HFF-Myc (cell line): ENCODE results near the gene SMARCA4.

ENCODE experiments used
- DNase-seq: peaks from one replicate; pipeline ENCODE4 v3.0.0-alpha.2; 2011; ENCODE audit warnings: low read depth; ENCODE audit errors: extremely low read depth
- H3K4me3 ChIP-seq: replicated peaks from 2 replicates; pipeline ENCODE4 v1.5.1; 2011; ENCODE audit warnings: low read depth, mild to moderate bottlenecking, control low read depth, low read length
- TF ChIP-seq, protein P1 (sequence below): IDR thresholded peaks from 2 replicates; pipeline ENCODE4 v1.5.1; 2012; ENCODE audit warnings: mild to moderate bottlenecking, low read depth, low read length, control low read depth; ENCODE audit errors: missing control alignments

Gene SMARCA4

DNA sequence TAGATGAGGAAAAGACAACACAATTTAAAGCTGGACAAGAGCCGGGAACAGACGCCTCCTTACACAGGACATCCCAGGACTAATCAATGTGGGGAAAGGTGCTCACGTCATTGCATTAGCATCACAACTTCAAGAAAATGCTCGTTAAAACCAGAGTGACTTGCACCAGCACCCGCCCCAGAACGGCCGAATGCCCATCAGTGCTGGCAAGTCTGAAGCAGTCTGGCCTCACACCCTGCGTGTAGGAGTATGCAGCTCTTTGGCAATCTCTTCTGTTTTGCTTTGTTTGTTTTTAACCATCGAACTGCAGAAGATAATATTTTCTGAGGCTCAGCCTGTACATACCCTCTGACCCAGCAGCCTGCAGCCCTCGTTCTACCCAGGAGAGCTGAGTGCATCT is 83.6 kb downstream of the SMARCA4 start:
- no peak for DNase-seq
- no peak overlapping the region for H3K4me3 ChIP-seq
- TF ChIP-seq, protein P1, sequence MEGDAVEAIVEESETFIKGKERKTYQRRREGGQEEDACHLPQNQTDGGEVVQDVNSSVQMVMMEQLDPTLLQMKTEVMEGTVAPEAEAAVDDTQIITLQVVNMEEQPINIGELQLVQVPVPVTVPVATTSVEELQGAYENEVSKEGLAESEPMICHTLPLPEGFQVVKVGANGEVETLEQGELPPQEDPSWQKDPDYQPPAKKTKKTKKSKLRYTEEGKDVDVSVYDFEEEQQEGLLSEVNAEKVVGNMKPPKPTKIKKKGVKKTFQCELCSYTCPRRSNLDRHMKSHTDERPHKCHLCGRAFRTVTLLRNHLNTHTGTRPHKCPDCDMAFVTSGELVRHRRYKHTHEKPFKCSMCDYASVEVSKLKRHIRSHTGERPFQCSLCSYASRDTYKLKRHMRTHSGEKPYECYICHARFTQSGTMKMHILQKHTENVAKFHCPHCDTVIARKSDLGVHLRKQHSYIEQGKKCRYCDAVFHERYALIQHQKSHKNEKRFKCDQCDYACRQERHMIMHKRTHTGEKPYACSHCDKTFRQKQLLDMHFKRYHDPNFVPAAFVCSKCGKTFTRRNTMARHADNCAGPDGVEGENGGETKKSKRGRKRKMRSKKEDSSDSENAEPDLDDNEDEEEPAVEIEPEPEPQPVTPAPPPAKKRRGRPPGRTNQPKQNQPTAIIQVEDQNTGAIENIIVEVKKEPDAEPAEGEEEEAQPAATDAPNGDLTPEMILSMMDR, result no peak

DNA sequence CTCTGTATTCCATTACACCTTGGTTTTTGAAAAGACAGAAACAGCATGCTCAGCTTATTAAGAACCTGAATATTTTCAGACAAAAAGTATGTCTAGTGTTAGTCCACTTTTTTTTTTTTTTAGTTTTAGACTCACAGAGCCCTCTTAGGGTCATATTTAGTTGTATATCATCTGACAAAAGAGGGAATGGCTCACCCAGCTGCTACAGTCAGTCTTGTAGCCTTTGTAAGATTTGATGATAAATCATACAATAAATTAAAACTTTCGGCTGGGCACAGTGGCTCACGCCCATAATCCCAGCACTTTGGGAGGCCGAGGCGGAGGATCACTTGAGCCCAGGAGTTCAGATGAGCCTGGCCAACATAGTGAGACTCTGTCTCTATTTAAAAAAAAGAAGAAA is 84.7 kb downstream of the SMARCA4 start:
- no peak overlapping the region for H3K4me3 ChIP-seq
- DNase-seq, result no peak
- TF ChIP-seq, protein P1, result no peak

GRCh38 chr19:11046605-11047354 is 86.0 kb downstream of the SMARCA4 start:
- DNase-seq, result no peak
- TF ChIP-seq, protein P1, result no peak
- H3K4me3 ChIP-seq, result no peak overlapping the region

DNA sequence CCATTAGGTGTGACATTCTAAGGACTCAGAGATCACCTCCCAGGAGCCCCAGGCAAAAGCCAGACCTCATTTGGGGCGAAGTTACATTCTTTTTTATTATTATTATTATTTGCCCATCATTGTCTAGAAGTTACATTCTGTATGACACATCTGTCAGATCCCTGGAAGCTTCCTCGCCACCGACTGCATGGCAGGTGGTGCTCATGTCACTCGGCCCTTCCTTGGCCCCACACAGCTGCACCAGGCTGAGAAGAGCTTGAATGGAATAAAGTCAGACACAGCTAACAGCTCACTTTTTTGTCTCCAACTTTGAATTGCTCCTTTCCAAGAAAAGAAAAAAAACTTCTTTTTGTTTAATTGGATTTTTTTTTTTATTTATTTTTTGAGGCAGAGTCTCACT is 87.0 kb downstream of the SMARCA4 start:
- H3K4me3 ChIP-seq, result no peak overlapping the region
- DNase-seq, result no peak
- TF ChIP-seq, protein P1, result no peak

GRCh38 chr19:11050323-11051114 is 89.7 kb downstream of the SMARCA4 start:
- TF ChIP-seq, protein P1, result no peak
- no peak overlapping the region for H3K4me3 ChIP-seq
- DNase-seq, result no peak

- no peak for DNase-seq
- H3K4me3 ChIP-seq, result no peak overlapping the region
- TF ChIP-seq, protein P1, result no peak
Measured at GRCh38 chr19:11053817-11054195, 93.0 kb downstream of the SMARCA4 start.
